HepG2 (cell line): ENCODE data around the gene MAP1LC3A. TPM values are rescaled to one million over a fixed set of nuclear protein-coding genes. Genes with fewer than 3 reads are reported as not detected.

ENCODE experiments used
- AGO2 ChIP-seq: fragments of 200-400 bp; formaldehyde crosslinking; optimal IDR thresholded peaks from 2 replicates; pipeline ENCODE3; 2017; ENCODE audit warnings: mild to moderate bottlenecking, low read depth, low read length, moderate library complexity
- ATF4 ChIP-seq, 2 experiments: fragments of 450-650 bp in 1 of 2; sonication (generic) in 1 of 2; formaldehyde crosslinking; IDR thresholded peaks; 2 replicates each; pipeline versions ENCODE4 v1.5.0 to v1.8.0; 2020 to 2022; ENCODE audit warnings: mild to moderate bottlenecking in 1 of 2, missing genetic modification reagents in 1 of 2
- CREM ChIP-seq, 2 experiments: sonication (generic) in 1 of 2; formaldehyde crosslinking in 1 of 2; IDR thresholded peaks; 2 replicates each; pipeline versions ENCODE4 v1.4.0 to v1.6.1; 2016 to 2020; ENCODE audit warnings: antibody characterized with exemption in 1 of 2, mild to moderate bottlenecking in 1 of 2, missing genetic modification reagents in 1 of 2
- ERF ChIP-seq: IDR thresholded peaks from 2 replicates; pipeline ENCODE4 v1.6.1; 2018; ENCODE audit warnings: missing biosample characterization, missing genetic modification reagents
- FLYWCH1 ChIP-seq: sonication (generic); formaldehyde crosslinking; IDR thresholded peaks from 2 replicates; pipeline ENCODE4 v1.8.1; 2023; ENCODE audit warnings: mild to moderate bottlenecking, missing genetic modification reagents
- FOXJ3 ChIP-seq: sonication (generic); formaldehyde crosslinking; IDR thresholded peaks from 2 replicates; pipeline ENCODE4 v1.4.0; 2020; ENCODE audit warnings: missing genetic modification reagents, mild to moderate bottlenecking, borderline replicate concordance
- HDAC6 ChIP-seq: fragments of 200-600 bp; sonication (generic); IDR thresholded peaks from 2 replicates; pipeline ENCODE4 v1.7.0; 2017; ENCODE audit warnings: mild to moderate bottlenecking, antibody characterized with exemption, low read length, low read depth
- HMGA1 ChIP-seq: sonication (generic); formaldehyde crosslinking; conservative IDR thresholded peaks from 2 replicates; pipeline ENCODE4 v1.4.0; 2020; ENCODE audit warnings: missing genetic modification reagents
- NKX3-1 ChIP-seq: sonication (generic); formaldehyde crosslinking; IDR thresholded peaks from 2 replicates; pipeline ENCODE4 v1.5.0; 2020; ENCODE audit warnings: missing genetic modification reagents
- PITX1 ChIP-seq: sonication (generic); formaldehyde crosslinking; IDR thresholded peaks from 2 replicates; pipeline ENCODE4 v1.5.1; 2020; ENCODE audit warnings: mild to moderate bottlenecking, missing genetic modification reagents
- REXO4 ChIP-seq: sonication (generic); formaldehyde crosslinking; IDR thresholded peaks from 2 replicates; pipeline ENCODE4 v1.8.0; 2022; ENCODE audit warnings: missing genetic modification reagents, mild to moderate bottlenecking, borderline replicate concordance
- SP1 ChIP-seq, 2 experiments: fragments of 450-650 bp in 1 of 2; sonication (generic) in 1 of 2; formaldehyde crosslinking in 1 of 2; IDR thresholded peaks; 2 replicates each; pipeline versions ENCODE4 v1.4.0 to v1.6.1; 2016 to 2020; ENCODE audit warnings: missing genetic modification reagents in 1 of 2
- TAF1 ChIP-seq: sonication (generic); formaldehyde crosslinking; IDR thresholded peaks from 2 replicates; pipeline ENCODE4 v1.4.0; 2020; ENCODE audit warnings: missing genetic modification reagents
- TBX2 ChIP-seq: sonication (generic); formaldehyde crosslinking; IDR thresholded peaks from 2 replicates; pipeline ENCODE4 v1.5.0; 2020; ENCODE audit warnings: missing genetic modification reagents, mild to moderate bottlenecking, borderline replicate concordance
- U2AF2 ChIP-seq: fragments of 200-400 bp; formaldehyde crosslinking; IDR thresholded peaks from 2 replicates; pipeline ENCODE4 v1.6.1; 2017; ENCODE audit warnings: low read depth, mild to moderate bottlenecking, low read length
- ZNF124 ChIP-seq: sonication (generic); formaldehyde crosslinking; IDR thresholded peaks from 2 replicates; pipeline ENCODE4 v1.4.0; 2020; ENCODE audit warnings: missing genetic modification reagents
- ZNF274 ChIP-seq: sonication (generic); formaldehyde crosslinking; IDR thresholded peaks from 2 replicates; pipeline ENCODE4 v1.5.1; 2020; ENCODE audit warnings: mild to moderate bottlenecking, missing genetic modification reagents
- ZNF468 ChIP-seq: sonication (generic); formaldehyde crosslinking; IDR thresholded peaks from 2 replicates; pipeline ENCODE4 v1.8.0; 2022; ENCODE audit warnings: mild to moderate bottlenecking, moderate library complexity, missing genetic modification reagents
- ZNF616 ChIP-seq: sonication (generic); formaldehyde crosslinking; IDR thresholded peaks from 2 replicates; pipeline ENCODE4 v1.5.0; 2020; ENCODE audit warnings: low read depth, mild to moderate bottlenecking, missing genetic modification reagents
- ZNF766 ChIP-seq: sonication (generic); formaldehyde crosslinking; IDR thresholded peaks from 2 replicates; pipeline ENCODE4 v1.5.0; 2020; ENCODE audit warnings: missing genetic modification reagents, borderline replicate concordance
- ZNF775 ChIP-seq: sonication (generic); formaldehyde crosslinking; IDR thresholded peaks from 2 replicates; pipeline ENCODE4 v1.4.0; 2020; ENCODE audit warnings: missing genetic modification reagents, mild to moderate bottlenecking, moderate library complexity, borderline replicate concordance
- ZSCAN22 ChIP-seq: sonication (generic); formaldehyde crosslinking; IDR thresholded peaks from 2 replicates; pipeline ENCODE4 v1.4.0; 2020; ENCODE audit warnings: mild to moderate bottlenecking, missing genetic modification reagents
- polyA plus RNA-seq, 8 experiments: library from polyadenylated mRNA; depleted of rRNA in 3 of 8; stranded (reverse) in 7 of 8; unstranded in 1 of 8; fragments of >200 nt; fragmentation: Illumina TruSeq in 4 of 8; extraction: Trizol in 4 of 8; gene quantifications; 2 replicates each; pipeline versions ENCODE4 v1.2.1 to v1.2.3, GENCODE V29; 2011 to 2016; ENCODE audit warnings: low read depth in 4 of 8, missing spikeins in 1 of 8, mixed read lengths in 1 of 8; ENCODE audit not compliant: insufficient read depth in 1 of 8
- total RNA-seq, 5 experiments: library from RNA; depleted of rRNA; stranded (reverse); fragments of >200 nt; fragmentation: Illumina TruSeq; extraction: Trizol; gene quantifications; 2 replicates each; pipeline ENCODE4 v1.2.3, GENCODE V29; 2016; ENCODE audit warnings: low read depth in 1 of 5
- TF ChIP-seq, protein P1 (sequence below): sonication (generic); formaldehyde crosslinking; IDR thresholded peaks from 2 replicates; pipeline ENCODE4 v1.5.0; 2020; ENCODE audit warnings: mild to moderate bottlenecking, missing genetic modification reagents, borderline replicate concordance
- TF ChIP-seq, protein P2 (sequence below): sonication (generic); formaldehyde crosslinking; IDR thresholded peaks from 2 replicates; pipeline ENCODE4 v1.5.0; 2020; ENCODE audit warnings: missing genetic modification reagents

MAP1LC3A gene
- total and polyA plus RNA-seq, 2 of the 13 experiments (the other 11 are each of a cell fraction or from before 2014, with no cell fraction given) = not detected

DNA sequence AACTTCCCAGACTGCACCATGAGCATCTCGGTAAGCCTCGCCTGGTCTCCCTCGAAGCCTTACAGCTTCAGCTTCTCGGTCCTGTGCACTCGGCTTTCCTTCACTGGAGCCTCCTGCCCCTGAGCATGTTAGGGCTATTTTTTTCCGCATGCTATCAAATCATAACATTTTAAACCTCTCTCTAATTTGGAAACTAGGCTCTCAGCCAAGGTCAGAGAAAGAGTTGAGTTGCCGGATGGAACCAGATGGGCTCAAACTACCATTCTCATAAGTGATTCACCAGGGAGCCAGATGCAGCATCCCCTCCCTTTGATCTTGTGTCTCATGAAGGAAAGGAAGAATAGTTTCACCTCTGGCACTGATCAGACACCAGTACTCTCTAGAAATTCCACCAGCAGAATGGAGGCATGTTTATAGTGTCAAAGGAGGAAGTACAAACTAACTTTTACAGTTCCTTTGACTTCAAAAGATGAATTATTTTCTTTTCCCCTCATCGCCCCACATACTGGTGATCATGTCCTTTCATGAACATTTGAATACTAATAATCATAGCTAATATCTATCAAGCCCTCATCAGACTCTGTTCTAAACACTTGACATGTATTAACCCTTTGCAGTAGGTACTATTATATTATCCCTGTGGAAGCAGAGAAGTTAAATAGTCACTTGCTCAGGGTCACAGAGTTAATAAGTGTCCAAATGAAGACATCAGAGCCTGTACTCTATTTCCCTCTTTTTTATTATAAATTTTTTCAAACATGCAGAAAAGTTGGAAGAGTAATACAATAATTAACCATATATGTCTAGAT, 46.7 kb downstream of the MAP1LC3A start (continued):
- TF ChIP-seq, protein P1, sequence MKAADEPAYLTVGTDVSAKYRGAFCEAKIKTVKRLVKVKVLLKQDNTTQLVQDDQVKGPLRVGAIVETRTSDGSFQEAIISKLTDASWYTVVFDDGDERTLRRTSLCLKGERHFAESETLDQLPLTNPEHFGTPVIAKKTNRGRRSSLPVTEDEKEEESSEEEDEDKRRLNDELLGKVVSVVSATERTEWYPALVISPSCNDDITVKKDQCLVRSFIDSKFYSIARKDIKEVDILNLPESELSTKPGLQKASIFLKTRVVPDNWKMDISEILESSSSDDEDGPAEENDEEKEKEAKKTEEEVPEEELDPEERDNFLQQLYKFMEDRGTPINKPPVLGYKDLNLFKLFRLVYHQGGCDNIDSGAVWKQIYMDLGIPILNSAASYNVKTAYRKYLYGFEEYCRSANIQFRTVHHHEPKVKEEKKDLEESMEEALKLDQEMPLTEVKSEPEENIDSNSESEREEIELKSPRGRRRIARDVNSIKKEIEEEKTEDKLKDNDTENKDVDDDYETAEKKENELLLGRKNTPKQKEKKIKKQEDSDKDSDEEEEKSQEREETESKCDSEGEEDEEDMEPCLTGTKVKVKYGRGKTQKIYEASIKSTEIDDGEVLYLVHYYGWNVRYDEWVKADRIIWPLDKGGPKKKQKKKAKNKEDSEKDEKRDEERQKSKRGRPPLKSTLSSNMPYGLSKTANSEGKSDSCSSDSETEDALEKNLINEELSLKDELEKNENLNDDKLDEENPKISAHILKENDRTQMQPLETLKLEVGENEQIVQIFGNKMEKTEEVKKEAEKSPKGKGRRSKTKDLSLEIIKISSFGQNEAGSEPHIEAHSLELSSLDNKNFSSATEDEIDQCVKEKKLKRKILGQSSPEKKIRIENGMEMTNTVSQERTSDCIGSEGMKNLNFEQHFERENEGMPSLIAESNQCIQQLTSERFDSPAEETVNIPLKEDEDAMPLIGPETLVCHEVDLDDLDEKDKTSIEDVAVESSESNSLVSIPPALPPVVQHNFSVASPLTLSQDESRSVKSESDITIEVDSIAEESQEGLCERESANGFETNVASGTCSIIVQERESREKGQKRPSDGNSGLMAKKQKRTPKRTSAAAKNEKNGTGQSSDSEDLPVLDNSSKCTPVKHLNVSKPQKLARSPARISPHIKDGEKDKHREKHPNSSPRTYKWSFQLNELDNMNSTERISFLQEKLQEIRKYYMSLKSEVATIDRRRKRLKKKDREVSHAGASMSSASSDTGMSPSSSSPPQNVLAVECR = no peak
- TF ChIP-seq ERF (CRISPR knock-in tag) (peak; percentile 28; the same call in 1 of the 2 replicates), ZSCAN22 (no peak), SP1 (IDR thresholded peaks at IDR 0.05) (no peak), SP1 (CRISPR knock-in tag; IDR thresholded peaks at IDR 0.05) (no peak), FOXJ3 (CRISPR knock-in tag) (peak; percentile 35; the same call in 1 of the 2 replicates), ZNF766 (CRISPR knock-in tag) (no peak), FLYWCH1 (CRISPR knock-in tag) (no peak), HMGA1 (CRISPR knock-in tag) (no peak), HDAC6 (no peak), CREM (IDR thresholded peaks at IDR 0.05) (no peak), CREM (CRISPR knock-in tag; IDR thresholded peaks at IDR 0.05) (no peak), ZNF468 (CRISPR knock-in tag) (no peak), AGO2 (no peak), U2AF2 (no peak), REXO4 (CRISPR knock-in tag) (no peak), PITX1 (CRISPR knock-in tag) (no peak), ZNF274 (CRISPR knock-in tag) (no peak), ZNF775 (CRISPR knock-in tag) (no peak), ZNF124 (CRISPR knock-in tag) (0 out of 2 replicates have a peak, but pooled peaks have one; percentile 44), TAF1 (CRISPR knock-in tag) (no peak), NKX3-1 (CRISPR knock-in tag) (0 out of 2 replicates have a peak, but pooled peaks have one; percentile 12), ZNF616 (CRISPR knock-in tag) (no peak), TBX2 (CRISPR knock-in tag) (no peak), ATF4 (CRISPR knock-in tag; IDR thresholded peaks at IDR 0.05) (no peak)
- TF ChIP-seq, protein P2, sequence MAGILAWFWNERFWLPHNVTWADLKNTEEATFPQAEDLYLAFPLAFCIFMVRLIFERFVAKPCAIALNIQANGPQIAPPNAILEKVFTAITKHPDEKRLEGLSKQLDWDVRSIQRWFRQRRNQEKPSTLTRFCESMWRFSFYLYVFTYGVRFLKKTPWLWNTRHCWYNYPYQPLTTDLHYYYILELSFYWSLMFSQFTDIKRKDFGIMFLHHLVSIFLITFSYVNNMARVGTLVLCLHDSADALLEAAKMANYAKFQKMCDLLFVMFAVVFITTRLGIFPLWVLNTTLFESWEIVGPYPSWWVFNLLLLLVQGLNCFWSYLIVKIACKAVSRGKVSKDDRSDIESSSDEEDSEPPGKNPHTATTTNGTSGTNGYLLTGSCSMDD (CRISPR knock-in tag) = no peak
